Gastroesophageal sphincter (tissue), 3 donors: ENCODE measurements around the gene KIFAP3.

Experiments
- CTCF ChIP-seq, 4 experiments: fragments of 200-600 bp in 2 of 4; fragments of 450-650 bp in 2 of 4; sonication (generic) in 1 of 4; IDR thresholded peaks; one replicate each; pipeline ENCODE4 v1.5.1; 2017 to 2019; ENCODE audit warnings: antibody characterized with exemption in 4 of 4, mild to moderate bottlenecking in 2 of 4, moderate library complexity in 2 of 4
- EP300 ChIP-seq: sonication (generic); formaldehyde crosslinking; IDR thresholded peaks from one replicate; pipeline ENCODE4 v1.6.1; 2017; ENCODE audit warnings: antibody characterized with exemption, mild to moderate bottlenecking
- POLR2A ChIP-seq, 2 donors: fragments of 450-650 bp; IDR thresholded peaks; one replicate each; pipeline ENCODE4 v1.6.1; 2017; ENCODE audit warnings: antibody characterized with exemption in 2 of 2, mild to moderate bottlenecking in 2 of 2, moderate library complexity in 1 of 2

GRCh38 chr1:170001266-170001665, 73.2 kb downstream of the KIFAP3 start:
- TF ChIP-seq CTCF (IDR thresholded peaks at IDR 0.05) (no peak), EP300 (no peak), POLR2A (IDR thresholded peaks at IDR 0.05) (no peak)
